ENCODE data around the gene SLC1A2. TPM values are rescaled to one million over a fixed set of nuclear protein-coding genes. Genes with fewer than 3 reads are reported as not detected.

The SLC1A2 gene
- total RNA-seq, 1 experiment from 2014 or later, result 0.50 TPM

- no peaks in the 10 kb centered on the region for H3K9me3 ChIP-seq (ENCODE audit: control insufficient read depth, low read depth, low read length)
- no peak overlapping the region for H3K23ac ChIP-seq (ENCODE audit: insufficient read length, low read depth, low read length)
- H3K4me3 Mint-ChIP-seq, result no peak overlapping the region
- H3K27me3 ChIP-seq (ENCODE audit: insufficient read depth, low read length), result no peaks in the 10 kb centered on the region
- no peak overlapping the region for H3K4me2 ChIP-seq (ENCODE audit: insufficient read depth, insufficient read length, low read length)
- no peak overlapping the region for H3K4ac ChIP-seq (ENCODE audit: low read depth, low read length)
- H4K91ac ChIP-seq (ENCODE audit: insufficient read length, low read depth, low read length), result no peak overlapping the region
- no peak overlapping the region for H4K8ac ChIP-seq (replicated peaks; ENCODE audit: insufficient read length, low read depth, low read length)
- no peak overlapping the region for H2BK5ac ChIP-seq (ENCODE audit: insufficient read length, low read length)
- H3K9ac ChIP-seq (ENCODE audit: extremely low read depth, insufficient read length, low read length), result no peak overlapping the region
- H3K27me3 Mint-ChIP-seq (ENCODE audit: low read depth), result peaks cover 5% of the 10 kb centered on the region; the same call in 1 of the 2 replicates
- H2BK20ac ChIP-seq (ENCODE audit: low read depth, low read length, poor library complexity, severe bottlenecking), result no peak overlapping the region
- H3T11ph ChIP-seq (ENCODE audit: low read length), result no peak overlapping the region
- no peaks in the 10 kb centered on the region for H4K20me1 ChIP-seq (ENCODE audit: control insufficient read depth, insufficient read depth, insufficient read length)
- no peak overlapping the region for H3K14ac ChIP-seq (ENCODE audit: insufficient read depth, low read length)
- no peak overlapping the region for H2BK120ac ChIP-seq (ENCODE audit: low read depth, low read length, poor library complexity, severe bottlenecking)
- H3K27ac Mint-ChIP-seq, result no peak overlapping the region
- H2BK15ac ChIP-seq (ENCODE audit: low read depth, low read length), result no peak overlapping the region
- H3K18ac ChIP-seq (ENCODE audit: insufficient read length, low read depth, low read length), result no peak overlapping the region
- H3K27ac ChIP-seq (ENCODE audit: insufficient read length, low read depth, low read length), result no peak overlapping the region
- H3K79me1 ChIP-seq (ENCODE audit: insufficient read depth, low read depth, low read length, poor library complexity, severe bottlenecking), result no peaks in the 10 kb centered on the region
- no peaks in the 10 kb centered on the region for H3K4me1 ChIP-seq (ENCODE audit: insufficient read depth, low read length)
- no peaks in the 10 kb centered on the region for H3K79me2 ChIP-seq (ENCODE audit: insufficient read depth, low read length)
- no peak overlapping the region for H2AFZ ChIP-seq (ENCODE audit: low read length)
- H3K56ac ChIP-seq (ENCODE audit: insufficient read length, low read depth, low read length), result no peak overlapping the region
- H4K5ac ChIP-seq (ENCODE audit: insufficient read length, low read depth, low read length), result no peak overlapping the region
- peaks cover 0 to 2% of the 10 kb centered on the region in 2 experiments; a peak in 1 of 4 replicates for H3K4me1 Mint-ChIP-seq
- H3K36me3 Mint-ChIP-seq (ENCODE audit: insufficient read depth in 1 of 3, low read depth in 3 of 3), result no peaks in the 10 kb centered on the region
- H3K23me2 ChIP-seq (ENCODE audit: insufficient read length, low read depth, low read length, poor library complexity, severe bottlenecking), result no peaks in the 10 kb centered on the region
- TF ChIP-seq CTCF (conservative IDR thresholded peaks at IDR 0.05), result no peak
- no peaks in the 10 kb centered on the region for H3K9me3 Mint-ChIP-seq
- WGBS (ENCODE audit: extremely low coverage, insufficient read length, low lambda C conversion rate), result no CpG with 5 or more reads among the region's 4 CpGs
- DNase-seq, result no peak
- no peak overlapping the region for H2BK12ac ChIP-seq (ENCODE audit: insufficient read length, low read depth, low read length)
- no peak overlapping the region for H2AK5ac ChIP-seq (ENCODE audit: insufficient read length, low read length)
Measured at GRCh38 chr11:35387111-35387982, 32.0 kb downstream of the SLC1A2 start.

All from H9 (cell line).